BJ (cell line): Measurements from ENCODE around the gene NDC1. TPM values are rescaled to one million over a fixed set of nuclear protein-coding genes. Genes with fewer than 3 reads are reported as not detected.
A peak's percentile ranks its signal among the peaks of the same experiment; 100 is the strongest.
"Not testable (repeated sequence)": the region's sequence is repeated elsewhere in the genome, so short reads cannot be mapped to it uniquely, and the experiment has no call there.

Experiments used
- CTCF ChIA-PET: fragments of 350-600 bp; formaldehyde crosslinking; extraction: SDS; loops from one replicate; lab custom pipeline; 2021; ENCODE audit warnings: antibody characterized with exemption, inconsistent platforms; lab: Yijun Ruan, JAX
- POLR2A ChIA-PET: fragments of 300-600 bp; sonication (Branson Sonifier 250); formaldehyde crosslinking; extraction: SDS; loops from one replicate; lab custom pipeline; 2021; ENCODE audit warnings: antibody characterized with exemption; lab: Charles Lee
- DNase-seq: peaks from one replicate; pipeline ENCODE4 v3.0.0-alpha.2; 2011; ENCODE audit warnings: low read depth
- H3K27me3 ChIP-seq: 2 replicates; pipeline ENCODE4 v1.6.0; 2011; ENCODE audit warnings: low read length; ENCODE audit not compliant: control insufficient read depth, insufficient read depth
- H3K36me3 ChIP-seq: 2 replicates; pipeline ENCODE4 v1.5.1; 2011; ENCODE audit warnings: low read length; ENCODE audit not compliant: control insufficient read depth, insufficient read depth
- H3K4me3 ChIP-seq: 2 replicates; pipeline ENCODE4 v1.5.1; 2011; ENCODE audit warnings: low read depth, mild to moderate bottlenecking, control low read depth, low read length
- polyA minus RNA-seq: library from RNA; depleted of rRNA, polyadenylated mRNA; stranded (reverse); fragments of >200 nt; gene quantifications from 2 replicates; pipeline ENCODE4 v1.2.3, GENCODE V29; 2011; rRNA and poly(A)+ RNA removed
- polyA plus RNA-seq: library from polyadenylated mRNA; depleted of rRNA; stranded (reverse); fragments of >200 nt; gene quantifications from 2 replicates; pipeline ENCODE4 v1.2.3, GENCODE V29; 2011; rRNA removed
- TF ChIP-seq, protein P1 (sequence below): IDR thresholded peaks from 2 replicates; pipeline ENCODE4 v1.5.1; 2011; ENCODE audit warnings: low read depth, mild to moderate bottlenecking, control low read depth, inconsistent platforms, low read length, moderate library complexity; ENCODE audit not compliant: insufficient read depth

The NDC1 gene, protein sequence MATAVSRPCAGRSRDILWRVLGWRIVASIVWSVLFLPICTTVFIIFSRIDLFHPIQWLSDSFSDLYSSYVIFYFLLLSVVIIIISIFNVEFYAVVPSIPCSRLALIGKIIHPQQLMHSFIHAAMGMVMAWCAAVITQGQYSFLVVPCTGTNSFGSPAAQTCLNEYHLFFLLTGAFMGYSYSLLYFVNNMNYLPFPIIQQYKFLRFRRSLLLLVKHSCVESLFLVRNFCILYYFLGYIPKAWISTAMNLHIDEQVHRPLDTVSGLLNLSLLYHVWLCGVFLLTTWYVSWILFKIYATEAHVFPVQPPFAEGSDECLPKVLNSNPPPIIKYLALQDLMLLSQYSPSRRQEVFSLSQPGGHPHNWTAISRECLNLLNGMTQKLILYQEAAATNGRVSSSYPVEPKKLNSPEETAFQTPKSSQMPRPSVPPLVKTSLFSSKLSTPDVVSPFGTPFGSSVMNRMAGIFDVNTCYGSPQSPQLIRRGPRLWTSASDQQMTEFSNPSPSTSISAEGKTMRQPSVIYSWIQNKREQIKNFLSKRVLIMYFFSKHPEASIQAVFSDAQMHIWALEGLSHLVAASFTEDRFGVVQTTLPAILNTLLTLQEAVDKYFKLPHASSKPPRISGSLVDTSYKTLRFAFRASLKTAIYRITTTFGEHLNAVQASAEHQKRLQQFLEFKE
- polyA plus RNA-seq, result 17.5 and 22.7 TPM in 2 replicates
- polyA minus RNA-seq, result 13.9 and 28.6 TPM in 2 replicates

DNA sequence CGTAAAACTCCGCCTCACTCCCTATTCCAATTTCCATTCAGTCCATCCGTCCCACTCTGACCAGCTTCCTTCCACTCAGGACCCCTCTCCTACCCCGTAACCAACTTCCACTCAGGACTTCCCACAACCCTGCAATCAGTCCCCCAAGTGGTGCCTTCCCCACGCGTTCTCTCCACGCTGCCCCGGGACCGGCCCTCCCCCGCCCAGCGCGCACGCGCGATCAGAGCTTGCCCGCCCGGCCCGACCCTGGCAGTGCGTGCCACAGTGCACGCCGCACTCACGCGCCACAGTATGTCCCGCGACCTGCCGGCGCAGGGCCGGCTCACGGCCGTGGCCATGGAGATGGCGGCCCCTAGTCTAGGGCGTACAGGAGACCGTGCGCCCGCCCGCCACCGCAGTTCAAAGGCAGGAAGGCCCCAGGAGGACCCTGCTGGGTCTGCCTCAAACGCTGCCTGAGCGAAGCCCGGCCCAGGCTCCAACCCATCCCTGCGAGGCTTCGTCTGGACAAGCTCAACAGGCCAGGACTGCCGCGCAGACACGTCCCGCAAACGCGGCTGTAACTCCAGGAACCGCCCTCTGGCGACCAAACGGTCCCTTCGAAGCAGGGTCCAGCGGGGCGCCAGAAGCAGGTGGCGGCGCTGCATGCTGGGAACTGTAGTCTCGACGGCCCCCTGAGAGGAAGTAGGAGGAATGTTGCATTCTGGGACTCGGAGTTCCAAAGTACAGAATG, at the start of gene NDC1:
Gene NDC1 (minus strand): TSS at position 373 of the 730 bp plus-strand sequence. CDS start 35 bp downstream, at position 338.
- CTCF ChIA-PET, result interaction anchor here (0.6 to 2.5 kb wide), 5 partner anchors 10 to 351 kb away, joined by 3 to 7 read pairs (median 3); partner anchors contain the start of gene YIPF1
- Histone ChIP-seq H3K36me3 (no peaks in the 10 kb centered on the region), H3K4me3 (peak within 1 kb of the TSS; percentile 78), H3K27me3 (no peaks in the 10 kb centered on the region)
- POLR2A ChIA-PET, result no interaction called here
- peak; percentile 84 for DNase-seq
- TF ChIP-seq, protein P1, sequence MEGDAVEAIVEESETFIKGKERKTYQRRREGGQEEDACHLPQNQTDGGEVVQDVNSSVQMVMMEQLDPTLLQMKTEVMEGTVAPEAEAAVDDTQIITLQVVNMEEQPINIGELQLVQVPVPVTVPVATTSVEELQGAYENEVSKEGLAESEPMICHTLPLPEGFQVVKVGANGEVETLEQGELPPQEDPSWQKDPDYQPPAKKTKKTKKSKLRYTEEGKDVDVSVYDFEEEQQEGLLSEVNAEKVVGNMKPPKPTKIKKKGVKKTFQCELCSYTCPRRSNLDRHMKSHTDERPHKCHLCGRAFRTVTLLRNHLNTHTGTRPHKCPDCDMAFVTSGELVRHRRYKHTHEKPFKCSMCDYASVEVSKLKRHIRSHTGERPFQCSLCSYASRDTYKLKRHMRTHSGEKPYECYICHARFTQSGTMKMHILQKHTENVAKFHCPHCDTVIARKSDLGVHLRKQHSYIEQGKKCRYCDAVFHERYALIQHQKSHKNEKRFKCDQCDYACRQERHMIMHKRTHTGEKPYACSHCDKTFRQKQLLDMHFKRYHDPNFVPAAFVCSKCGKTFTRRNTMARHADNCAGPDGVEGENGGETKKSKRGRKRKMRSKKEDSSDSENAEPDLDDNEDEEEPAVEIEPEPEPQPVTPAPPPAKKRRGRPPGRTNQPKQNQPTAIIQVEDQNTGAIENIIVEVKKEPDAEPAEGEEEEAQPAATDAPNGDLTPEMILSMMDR, result 0 out of 2 replicates have a peak, but pooled peaks have one; percentile 27

DNA sequence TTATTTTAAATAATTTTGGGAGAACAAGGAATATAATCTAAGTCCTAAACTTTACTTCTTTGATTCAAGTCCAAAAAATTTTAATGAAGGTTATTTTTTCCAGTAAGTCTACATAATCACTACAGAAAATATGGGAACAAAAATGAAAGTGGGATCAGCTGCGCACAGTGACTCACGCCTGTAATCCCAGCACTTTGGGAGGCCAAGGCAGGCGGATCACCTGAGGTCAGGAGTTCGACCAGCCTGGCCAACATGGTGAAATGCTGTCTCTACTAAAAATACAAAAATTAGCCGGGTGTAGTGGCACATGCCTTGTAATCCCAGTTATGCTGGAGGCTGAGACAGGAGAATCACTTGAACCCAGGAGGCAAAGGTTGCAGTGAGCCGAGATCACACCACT, 45.5 kb upstream of the NDC1 start:
- H3K4me3 ChIP-seq, H3K36me3 ChIP-seq, H3K27me3 ChIP-seq, DNase-seq, POLR2A ChIA-PET: not testable (repeated sequence)
- CTCF ChIA-PET, result interaction anchor here (1.4 kb wide), 1 partner anchor 24 kb away, joined by 4 read pairs; no protein-coding TSS in a partner anchor

DNA sequence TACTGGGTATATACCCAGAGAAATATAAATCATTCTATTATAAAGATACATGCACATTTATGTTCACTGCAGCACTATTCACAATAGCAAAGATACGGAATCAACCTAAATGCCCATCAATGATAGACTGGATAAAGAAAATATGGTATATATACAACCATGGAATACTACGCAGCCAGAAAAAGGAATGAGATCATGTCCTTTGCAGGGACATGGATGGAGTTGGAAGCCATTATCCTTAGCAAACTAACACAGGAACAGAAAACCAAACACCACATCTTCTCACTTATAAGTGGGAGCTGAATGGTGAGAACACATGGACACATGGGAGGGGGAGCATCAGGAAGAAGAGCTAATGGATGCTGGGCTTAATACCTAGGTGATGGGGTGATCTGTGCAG, 43.8 kb upstream of the NDC1 start:
- DNase-seq, H3K27me3 ChIP-seq, POLR2A ChIA-PET, H3K4me3 ChIP-seq, H3K36me3 ChIP-seq: not testable (repeated sequence)
- CTCF ChIA-PET, result interaction anchor here (0.9 to 4.6 kb wide), 2 partner anchors 21 to 67 kb away, joined by 3 to 41 read pairs; no protein-coding TSS in a partner anchor

DNA sequence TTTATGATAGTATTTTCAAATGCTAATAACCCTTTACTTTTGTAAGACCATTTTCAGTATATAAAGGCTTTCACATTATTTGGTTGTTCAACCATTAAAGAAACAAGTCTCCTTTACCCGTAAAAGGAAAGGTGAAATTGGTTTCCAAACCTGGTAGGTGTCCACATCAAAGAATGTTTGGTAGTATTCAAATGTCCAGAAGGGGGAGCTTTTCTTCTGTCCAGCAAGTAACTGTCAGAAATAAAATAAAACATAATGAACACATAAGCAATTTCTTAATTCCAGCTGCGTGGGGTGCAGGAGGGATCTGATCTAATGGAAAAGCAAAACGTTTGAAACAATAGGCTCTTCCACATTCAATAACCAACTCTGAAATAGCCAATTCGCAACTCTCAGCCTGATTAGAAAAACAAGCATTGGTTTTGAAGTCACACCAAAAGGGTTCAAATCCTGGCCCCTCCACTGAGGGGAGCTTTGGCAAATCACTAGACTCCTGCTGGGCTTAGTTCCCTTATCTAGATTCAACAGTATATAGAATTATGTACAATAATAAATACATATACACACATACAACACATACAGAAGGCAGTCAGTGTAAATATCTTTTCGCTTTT, 40.5 kb upstream of the NDC1 start:
- no peak overlapping the region for H3K4me3 ChIP-seq
- POLR2A ChIA-PET, result no interaction called here
- TF ChIP-seq, protein P1, result peak; percentile 67
- CTCF ChIA-PET, result interaction anchor here (0.5 to 4.6 kb wide), 30 partner anchors 9 to 932 kb away, joined by 3 to 50 read pairs (median 4); partner anchors contain the start of genes CYB5RL, IFT25, MRPL37 and TCEANC2
- DNase-seq, result no peak
- H3K27me3 ChIP-seq, result no peaks in the 10 kb centered on the region
- H3K36me3 ChIP-seq, result peaks cover 3% of the 10 kb centered on the region; the same call in 1 of the 2 replicates

DNA sequence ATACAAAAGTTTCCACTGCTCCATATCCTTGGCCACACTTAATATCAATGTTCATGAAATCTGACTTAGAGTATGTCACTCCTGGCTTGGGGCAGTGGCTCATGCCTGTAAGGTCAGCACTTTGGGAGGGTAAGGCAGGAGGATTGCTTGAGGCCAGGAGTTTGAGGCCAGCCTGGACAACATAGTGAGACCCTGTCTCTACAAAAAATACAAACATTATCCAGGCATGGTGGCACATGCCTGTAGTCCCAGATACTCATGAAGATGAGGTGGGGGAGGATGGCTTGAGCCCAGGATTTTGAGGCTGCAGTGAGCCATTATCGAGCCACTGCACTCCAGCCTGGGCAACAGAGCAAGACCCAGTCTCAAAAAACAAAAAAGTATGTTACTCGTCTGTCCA, 37.1 kb upstream of the NDC1 start:
- H3K27me3 ChIP-seq, POLR2A ChIA-PET, DNase-seq, H3K4me3 ChIP-seq, H3K36me3 ChIP-seq: not testable (repeated sequence)
- CTCF ChIA-PET, result interaction anchor here (0.6 to 3.8 kb wide), 4 partner anchors 14 to 666 kb away, joined by 3 to 18 read pairs (median 5); no protein-coding TSS in a partner anchor
